ENCODE measurements around the gene KRTCAP3. TPM values are rescaled to one million over a fixed set of nuclear protein-coding genes. Genes with fewer than 3 reads are reported as not detected.
A peak's percentile ranks its signal among the peaks of the same experiment; 100 is the strongest.
"Not testable (repeated sequence)": the region's sequence is repeated elsewhere in the genome, so short reads cannot be mapped to it uniquely, and the experiment has no call there.

Gene KRTCAP3
- total RNA-seq, 4 donors from 2014 or later, result 18.0 to 112 (median 47.8) TPM

DNA sequence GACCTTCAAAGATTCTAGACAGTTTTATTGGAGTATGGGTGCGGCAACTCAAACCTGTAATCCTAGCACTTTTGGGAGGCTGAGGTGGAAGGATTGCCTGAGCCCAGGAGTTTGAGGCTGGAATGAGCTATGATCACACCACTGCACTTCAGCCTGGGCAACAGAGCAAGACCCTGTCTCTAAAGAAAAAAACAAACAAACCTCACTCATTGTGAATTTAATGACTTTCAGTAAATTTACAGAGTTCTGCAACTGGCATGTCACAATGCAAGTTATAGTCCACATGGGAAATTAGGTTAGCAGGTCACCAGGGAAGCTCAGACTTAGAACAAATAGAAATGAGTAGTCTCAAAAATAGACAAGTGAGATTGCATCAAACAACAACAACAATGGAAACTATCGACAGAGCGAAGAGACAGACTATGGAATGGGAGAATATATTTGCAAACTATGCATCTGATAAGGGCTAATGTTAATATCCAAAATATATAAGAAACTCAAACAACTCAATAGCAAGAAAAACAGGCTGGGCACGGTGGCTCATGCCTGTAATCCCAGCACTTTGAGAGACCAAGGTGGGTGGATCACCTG, 20.4 kb upstream of the KRTCAP3 start:
- Histone ChIP-seq H3K36me3 (no peaks in the 10 kb centered on the region), H3K4me1 (no peaks in the 10 kb centered on the region), H3K9me3 (no peaks in the 10 kb centered on the region), H3K4me3 (no peak overlapping the region), H3K27me3 (no peaks in the 10 kb centered on the region), H3K27ac (no peak overlapping the region)
- no peak for DNase-seq
- intact Hi-C loops (cut with DNase I; ENCODE audit: low total_unique reads) (loop anchor here (1.0 kb wide), 1 partner anchor 22 kb away; no protein-coding TSS in a partner anchor), in situ Hi-C loops (cut with MboI; ENCODE audit: low pct_ligation_motif_present in 1 of 4, low pct_unique_long_range_greater_than_20kb in 1 of 4, low sequenced_read_pairs in 3 of 4) (no loop called here)
- 67 to 84% methylated on average over 4 of the region's 4 CpGs for WGBS, 2 donors (ENCODE audit: low coverage in 1 of 2)
- TF ChIP-seq, protein P1, sequence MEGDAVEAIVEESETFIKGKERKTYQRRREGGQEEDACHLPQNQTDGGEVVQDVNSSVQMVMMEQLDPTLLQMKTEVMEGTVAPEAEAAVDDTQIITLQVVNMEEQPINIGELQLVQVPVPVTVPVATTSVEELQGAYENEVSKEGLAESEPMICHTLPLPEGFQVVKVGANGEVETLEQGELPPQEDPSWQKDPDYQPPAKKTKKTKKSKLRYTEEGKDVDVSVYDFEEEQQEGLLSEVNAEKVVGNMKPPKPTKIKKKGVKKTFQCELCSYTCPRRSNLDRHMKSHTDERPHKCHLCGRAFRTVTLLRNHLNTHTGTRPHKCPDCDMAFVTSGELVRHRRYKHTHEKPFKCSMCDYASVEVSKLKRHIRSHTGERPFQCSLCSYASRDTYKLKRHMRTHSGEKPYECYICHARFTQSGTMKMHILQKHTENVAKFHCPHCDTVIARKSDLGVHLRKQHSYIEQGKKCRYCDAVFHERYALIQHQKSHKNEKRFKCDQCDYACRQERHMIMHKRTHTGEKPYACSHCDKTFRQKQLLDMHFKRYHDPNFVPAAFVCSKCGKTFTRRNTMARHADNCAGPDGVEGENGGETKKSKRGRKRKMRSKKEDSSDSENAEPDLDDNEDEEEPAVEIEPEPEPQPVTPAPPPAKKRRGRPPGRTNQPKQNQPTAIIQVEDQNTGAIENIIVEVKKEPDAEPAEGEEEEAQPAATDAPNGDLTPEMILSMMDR (IDR thresholded peaks at IDR 0.05), result no peak
- TF ChIP-seq EP300 (IDR thresholded peaks at IDR 0.05; ENCODE audit: low read depth) (no peak), POLR2AphosphoS5 (IDR thresholded peaks at IDR 0.05) (no peak), POLR2A (IDR thresholded peaks at IDR 0.05) (no peak)

DNA sequence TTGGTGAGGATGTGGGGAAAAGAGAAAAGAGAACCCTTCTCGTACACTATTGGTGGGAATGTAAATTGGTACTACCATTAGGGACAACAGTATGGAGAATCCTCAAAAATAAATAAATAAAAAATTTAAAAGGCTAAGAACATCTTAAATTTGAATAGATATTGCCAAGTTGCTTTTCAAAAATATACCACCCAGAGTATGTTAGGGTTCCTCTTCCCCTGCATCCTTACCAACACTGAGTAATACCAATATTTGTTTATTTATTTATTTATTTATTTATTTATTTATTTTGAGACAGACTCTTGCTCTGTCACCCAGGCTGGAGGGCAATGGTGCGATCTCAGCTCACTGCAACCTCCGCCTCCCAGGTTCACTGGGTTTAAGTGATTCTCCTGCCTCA, 19.2 kb upstream of the KRTCAP3 start:
- in situ Hi-C loops (cut with MboI; ENCODE audit: low pct_ligation_motif_present in 1 of 4, low pct_unique_long_range_greater_than_20kb in 1 of 4, low sequenced_read_pairs in 3 of 4), result no loop called here
- no peaks in the 10 kb centered on the region for H3K27me3 ChIP-seq
- no peak overlapping the region for H3K4me3 ChIP-seq
- intact Hi-C loops (cut with DNase I; ENCODE audit: low total_unique reads), result loop anchor here (1.0 kb wide), 1 partner anchor 20 kb away; no protein-coding TSS in a partner anchor
- no peaks in the 10 kb centered on the region for H3K36me3 ChIP-seq
- H3K27ac ChIP-seq, result no peak overlapping the region
- TF ChIP-seq POLR2A (IDR thresholded peaks at IDR 0.05) (no peak), POLR2AphosphoS5 (IDR thresholded peaks at IDR 0.05) (no peak), EP300 (IDR thresholded peaks at IDR 0.05; ENCODE audit: low read depth) (no peak)
- TF ChIP-seq, protein P1 (IDR thresholded peaks at IDR 0.05), result no peak
- H3K9me3 ChIP-seq, result no peaks in the 10 kb centered on the region
- 93% methylated on average over 3 of the region's 3 CpGs for WGBS, 2 donors (ENCODE audit: low coverage in 1 of 2)
- no peak for DNase-seq
- H3K4me1 ChIP-seq, result peaks cover 0 to 7% (median 5%) of the 10 kb centered on the region in 4 donors

DNA sequence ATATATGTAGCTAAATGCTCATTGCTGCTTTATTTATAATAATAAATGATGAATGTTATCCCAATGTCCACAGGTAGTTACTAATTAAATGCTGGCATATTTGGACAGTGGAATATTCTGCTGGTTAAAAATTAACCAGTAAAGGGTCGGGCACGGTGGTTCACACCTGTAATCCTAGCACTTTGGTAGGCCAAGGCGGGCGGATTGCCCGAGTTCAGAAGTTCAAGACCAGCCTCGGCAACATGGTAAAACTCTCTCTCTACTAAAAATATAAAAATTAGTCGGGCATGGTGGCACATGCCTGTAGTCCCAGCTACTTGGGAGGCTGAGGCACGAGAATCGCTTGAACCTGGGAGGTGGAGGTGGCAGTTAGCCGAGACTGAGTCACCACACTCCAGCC, 17.1 kb upstream of the KRTCAP3 start:
- DNase-seq; H3K27me3 ChIP-seq; H3K36me3 ChIP-seq; H3K27ac ChIP-seq; H3K9me3 ChIP-seq; in situ Hi-C loops (cut with MboI; ENCODE audit: low pct_ligation_motif_present in 1 of 4, low pct_unique_long_range_greater_than_20kb in 1 of 4, low sequenced_read_pairs in 3 of 4); H3K4me3 ChIP-seq: not testable (repeated sequence)
- WGBS, 2 donors (ENCODE audit: low coverage in 1 of 2), result 63 to 79% methylated on average over 6 to 10 of the region's 10 CpGs
- H3K4me1 ChIP-seq, result peaks cover 6 to 15% (median 10%) of the 10 kb centered on the region in 4 donors
- intact Hi-C loops (cut with DNase I; ENCODE audit: low total_unique reads), result loop anchor here (5.0 kb wide), 1 partner anchor 43 kb away; the partner anchor contains the start of gene ZNF513

GRCh38 chr2:27427863-27428212, 14.3 kb upstream of the KRTCAP3 start:
- H3K9me3 ChIP-seq, result no peaks in the 10 kb centered on the region
- no peak for DNase-seq
- no peaks in the 10 kb centered on the region for H3K27me3 ChIP-seq
- in situ Hi-C loops (cut with MboI; ENCODE audit: low pct_ligation_motif_present in 1 of 4, low pct_unique_long_range_greater_than_20kb in 1 of 4, low sequenced_read_pairs in 3 of 4) (no loop called here), intact Hi-C loops (cut with DNase I; ENCODE audit: low total_unique reads) (loop anchor here (5.0 kb wide), 1 partner anchor 46 kb away; the partner anchor contains the start of gene ZNF513)
- H3K4me1 ChIP-seq, result peaks cover 19 to 39% (median 26%) of the 10 kb centered on the region in 4 donors
- TF ChIP-seq POLR2AphosphoS5 (IDR thresholded peaks at IDR 0.05) (no peak), POLR2A (IDR thresholded peaks at IDR 0.05) (no peak), EP300 (IDR thresholded peaks at IDR 0.05; ENCODE audit: low read depth) (no peak)
- TF ChIP-seq, protein P1 (IDR thresholded peaks at IDR 0.05), result no peak
- peak overlapping the region; percentile 79 to 100 (median 97) for H3K4me3 ChIP-seq
- H3K36me3 ChIP-seq, result no peaks in the 10 kb centered on the region
- H3K27ac ChIP-seq, result peak overlapping the region; percentile 96 to 100 (median 100)
- WGBS, 2 donors (ENCODE audit: low coverage in 1 of 2), result 23 to 32% methylated on average over 7 of the region's 7 CpGs

All from transverse colon (tissue), 4 donors.